Keratinocyte (primary cell): ENCODE results near the gene C11orf16. TPM values are rescaled to one million over a fixed set of nuclear protein-coding genes. Genes with fewer than 3 reads are reported as not detected.

Experiments used
- DNase-seq: peaks from one replicate; pipeline ENCODE4 v3.0.0-alpha.2; 2011; ENCODE audit warnings: low read depth, missing footprints, low spot score
- FAIRE-seq: peaks from 2 replicates; lab custom pipeline; 2011; peaks lifted over from hg19 to GRCh38; lab: Jason Lieb, UNC
- H2AFZ ChIP-seq: 2 replicates; pipeline ENCODE4 v1.6.0; 2012; ENCODE audit warnings: low read length, control low read depth, inconsistent platforms; ENCODE audit not compliant: control insufficient read depth
- H3K27ac ChIP-seq: 2 replicates; pipeline ENCODE4 v1.5.1; 2011; ENCODE audit warnings: low read length; ENCODE audit not compliant: control insufficient read depth, insufficient read depth
- H3K27me3 ChIP-seq: 3 replicates; pipeline ENCODE4 v1.6.0; 2011; ENCODE audit warnings: low read length; ENCODE audit not compliant: control insufficient read depth, insufficient read depth; ENCODE audit errors: extremely low read depth
- H3K36me3 ChIP-seq, 2 experiments: 2 replicates in 1 of 2; 3 replicates in 1 of 2; pipeline ENCODE4 v1.5.1; 2011; ENCODE audit warnings: low read length in 2 of 2, mild to moderate bottlenecking in 1 of 2; ENCODE audit not compliant: control insufficient read depth in 2 of 2, insufficient read depth in 2 of 2; ENCODE audit errors: extremely low read depth in 1 of 2
- H3K4me1 ChIP-seq: 3 replicates; pipeline ENCODE4 v1.5.1; 2011; ENCODE audit warnings: low read length; ENCODE audit not compliant: control insufficient read depth, insufficient read depth; ENCODE audit errors: extremely low read depth
- H3K4me2 ChIP-seq: 3 replicates; pipeline ENCODE4 v1.6.0; 2011; ENCODE audit warnings: low read depth, low read length; ENCODE audit not compliant: control insufficient read depth, insufficient read depth; ENCODE audit errors: extremely low read depth
- H3K4me3 ChIP-seq, 3 experiments: fragments of 200-600 bp in 1 of 3; sonication (generic) in 1 of 3; 2 replicates in 2 of 3; 3 replicates in 1 of 3; pipeline ENCODE4 v1.5.1; 2011 to 2016; ENCODE audit warnings: low read length in 3 of 3, mild to moderate bottlenecking in 3 of 3, control low read depth in 2 of 3, inconsistent platforms in 1 of 3, low read depth in 1 of 3, mixed read lengths in 1 of 3, mixed run types in 1 of 3, moderate library complexity in 1 of 3; ENCODE audit not compliant: control insufficient read depth in 2 of 3, insufficient read depth in 2 of 3; ENCODE audit errors: extremely low read depth in 1 of 3
- H3K79me2 ChIP-seq: 2 replicates; pipeline ENCODE4 v1.6.0; 2012; ENCODE audit warnings: low read length; ENCODE audit not compliant: control insufficient read depth, insufficient read depth
- H3K9ac ChIP-seq: 3 replicates; pipeline ENCODE4 v1.6.0; 2011; ENCODE audit warnings: low read length; ENCODE audit not compliant: control insufficient read depth, insufficient read depth; ENCODE audit errors: extremely low read depth
- H3K9me1 ChIP-seq: 3 replicates; pipeline ENCODE4 v1.6.0; 2011; ENCODE audit warnings: low read length; ENCODE audit not compliant: control insufficient read depth, insufficient read depth; ENCODE audit errors: extremely low read depth
- H3K9me3 ChIP-seq: 2 replicates; pipeline ENCODE4 v1.5.1; 2012; ENCODE audit warnings: low read depth, low read length; ENCODE audit not compliant: control insufficient read depth
- H4K20me1 ChIP-seq: 3 replicates; pipeline ENCODE4 v1.6.0; 2011; ENCODE audit warnings: low read length; ENCODE audit not compliant: control insufficient read depth, insufficient read depth; ENCODE audit errors: extremely low read depth
- CTCF ChIP-seq, 3 experiments: IDR thresholded peaks in 1 of 3; conservative IDR thresholded peaks in 1 of 3; optimal IDR thresholded peaks in 1 of 3; 2 replicates in 2 of 3; 3 replicates in 1 of 3; pipeline versions ENCODE3 to v1.5.1; 2011; ENCODE audit warnings: low read length in 3 of 3, mild to moderate bottlenecking in 3 of 3, moderate library complexity in 2 of 3, control low read depth in 1 of 3, inconsistent platforms in 1 of 3; ENCODE audit not compliant: insufficient read depth in 2 of 3; ENCODE audit errors: extremely low read depth in 1 of 3
- EZH2 ChIP-seq: IDR thresholded peaks from one replicate; pipeline ENCODE4 v1.6.1; 2012; ENCODE audit warnings: inconsistent platforms, mild to moderate bottlenecking, low read length, moderate library complexity
- dilution Hi-C: fragments of 300-500 bp; cut with MboI; formaldehyde crosslinking; loops from one replicate; pipeline ENCODE4 v1.7.0; 2020; ENCODE audit warnings: low sequenced_read_pairs; ENCODE audit not compliant: extremely low pct_ligation_motif_present
- polyA plus RNA-seq, 5 experiments: library from polyadenylated mRNA; depleted of rRNA in 3 of 5; stranded (reverse) in 3 of 5; stranded (forward) in 1 of 5; unstranded in 1 of 5; fragments of >200 nt; gene quantifications; 1 replicate in 1 of 5; 2 replicates in 3 of 5; 3 replicates in 1 of 5; pipeline versions ENCODE4 v1.2.1 to v1.2.3, GENCODE V29; 2011 to 2012; ENCODE audit warnings: missing spikeins in 2 of 5, low read depth in 1 of 5, low replicate concordance in 1 of 5

Gene C11orf16
- polyA plus RNA-seq, 1 donor (not counting 4 experiments of a cell fraction or from before 2014, with no cell fraction given): not detected

- Histone ChIP-seq H3K79me2 (peaks cover 21% of the 10 kb centered on the region), H3K9me3 (no peaks in the 10 kb centered on the region), H3K4me3 (no peak overlapping the region), H3K4me1 (peaks cover 44% of the 10 kb centered on the region), H4K20me1 (no peaks in the 10 kb centered on the region), H3K27me3 (no peaks in the 10 kb centered on the region), H3K27ac (no peak overlapping the region), H3K4me2 (no peak overlapping the region), H3K9ac (no peak overlapping the region), H2AFZ (no peak overlapping the region), H3K36me3 (peaks cover 8 to 30% of the 10 kb centered on the region in 2 experiments), H3K9me1 (no peaks in the 10 kb centered on the region)
- FAIRE-seq (no peak), DNase-seq (no peak)
- dilution Hi-C loops: no loop called here
- TF ChIP-seq CTCF (optimal IDR thresholded peaks at IDR 0.05 in 1 of 3, IDR thresholded peaks at IDR 0.05 in 1 of 3, conservative IDR thresholded peaks at IDR 0.05 in 1 of 3; ENCODE audit: extremely low read depth in 1 of 3, insufficient read depth in 2 of 3, low read length in 3 of 3) (no peak), EZH2 (no peak)
Measured at GRCh38 chr11:8914661-8915018, 18.1 kb downstream of the C11orf16 start.

- no peak for DNase-seq
Measured at GRCh38 chr11:8913961-8914660, 18.6 kb downstream of the C11orf16 start.

More at GRCh38 chr11:8913961-8914660, 18.6 kb downstream of the C11orf16 start:
- Histone ChIP-seq H3K9ac (no peak overlapping the region), H3K27me3 (no peaks in the 10 kb centered on the region), H3K9me3 (no peaks in the 10 kb centered on the region), H3K4me1 (peaks cover 45% of the 10 kb centered on the region), H3K9me1 (no peaks in the 10 kb centered on the region), H3K4me3 (no peak overlapping the region), H4K20me1 (no peaks in the 10 kb centered on the region), H3K36me3 (peaks cover 8 to 26% of the 10 kb centered on the region in 2 experiments), H3K79me2 (peaks cover 21% of the 10 kb centered on the region), H3K27ac (peak overlapping the region; percentile 1), H2AFZ (no peak overlapping the region), H3K4me2 (peak overlapping the region; percentile 17)
- FAIRE-seq: no peak
- no peak for TF ChIP-seq EZH2
- TF ChIP-seq CTCF (optimal IDR thresholded peaks at IDR 0.05 in 1 of 3, IDR thresholded peaks at IDR 0.05 in 1 of 3, conservative IDR thresholded peaks at IDR 0.05 in 1 of 3; ENCODE audit: extremely low read depth in 1 of 3, insufficient read depth in 2 of 3, low read length in 3 of 3): peak; percentile 76 to 96 (median 87)
- dilution Hi-C loops: no loop called here
